ENCODE measurements around the gene SLC36A4.

Gene SLC36A4

DNA sequence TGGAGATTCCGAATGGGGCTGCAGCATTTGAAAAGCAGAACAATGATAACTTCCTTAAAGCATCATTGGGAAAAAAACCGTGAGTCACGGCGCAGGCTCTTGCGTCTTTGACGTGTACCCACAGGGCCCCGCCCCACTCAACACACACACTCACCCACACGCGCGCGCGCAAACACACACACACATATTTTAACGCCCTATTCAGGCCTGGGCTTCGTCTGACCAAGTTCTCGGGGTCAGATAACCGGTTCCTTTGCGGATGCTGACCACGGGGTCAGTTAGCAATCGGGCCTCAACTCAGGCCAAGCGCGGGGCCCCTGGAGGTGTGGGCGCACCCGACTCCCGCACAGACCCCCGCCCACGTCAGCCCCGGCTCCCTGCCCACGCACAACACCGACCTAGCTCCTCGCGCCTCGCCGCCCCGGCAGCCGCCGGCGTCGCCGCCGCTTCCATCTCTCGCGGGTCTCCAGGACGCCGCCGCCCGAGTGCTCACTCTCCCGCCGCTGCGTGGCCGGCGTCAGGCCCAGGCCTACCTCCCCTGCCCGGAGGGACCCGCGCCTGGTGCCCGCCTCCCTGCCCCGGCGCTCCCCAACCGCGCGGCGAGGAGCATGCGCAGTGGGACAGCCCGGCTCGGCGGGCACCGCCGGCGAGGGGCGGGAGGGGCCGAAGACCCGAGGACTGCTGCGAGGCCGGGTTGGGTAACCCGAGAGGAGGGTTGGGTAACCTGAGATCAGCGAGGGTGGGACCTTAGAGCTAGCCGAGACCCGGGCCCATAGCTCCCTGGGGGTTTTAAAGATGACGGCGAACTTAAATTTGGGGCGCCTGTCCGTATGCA lies at the start of gene SLC36A4:
Gene SLC36A4 (minus strand): TSS at position 612 of the 835 bp plus-strand sequence. CDS start 159 bp downstream, at position 453.
- TF ChIP-seq CEBPB (IDR thresholded peaks at IDR 0.05), result 0 out of 2 replicates have a peak, but pooled peaks have one; percentile 22
- TF ChIP-seq EGR1 (IDR thresholded peaks at IDR 0.05), result peak; percentile 83
- TF ChIP-seq, protein P1, sequence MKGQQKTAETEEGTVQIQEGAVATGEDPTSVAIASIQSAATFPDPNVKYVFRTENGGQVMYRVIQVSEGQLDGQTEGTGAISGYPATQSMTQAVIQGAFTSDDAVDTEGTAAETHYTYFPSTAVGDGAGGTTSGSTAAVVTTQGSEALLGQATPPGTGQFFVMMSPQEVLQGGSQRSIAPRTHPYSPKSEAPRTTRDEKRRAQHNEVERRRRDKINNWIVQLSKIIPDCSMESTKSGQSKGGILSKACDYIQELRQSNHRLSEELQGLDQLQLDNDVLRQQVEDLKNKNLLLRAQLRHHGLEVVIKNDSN (IDR thresholded peaks at IDR 0.05), result no peak
- peak; percentile 70 for TF ChIP-seq CREB1 (IDR thresholded peaks at IDR 0.05; ENCODE audit: low read depth)
- no peak; the same call in 1 of the 2 replicates for TF ChIP-seq ZBTB7A (IDR thresholded peaks at IDR 0.05; ENCODE audit: low read depth)
- 0 out of 2 replicates have a peak, but pooled peaks have one; percentile 55 for TF ChIP-seq TAF1 (IDR thresholded peaks at IDR 0.05; ENCODE audit: low read depth)
- TF ChIP-seq, protein P2, sequence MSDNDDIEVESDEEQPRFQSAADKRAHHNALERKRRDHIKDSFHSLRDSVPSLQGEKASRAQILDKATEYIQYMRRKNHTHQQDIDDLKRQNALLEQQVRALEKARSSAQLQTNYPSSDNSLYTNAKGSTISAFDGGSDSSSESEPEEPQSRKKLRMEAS (IDR thresholded peaks at IDR 0.05), result peak; percentile 79

DNA sequence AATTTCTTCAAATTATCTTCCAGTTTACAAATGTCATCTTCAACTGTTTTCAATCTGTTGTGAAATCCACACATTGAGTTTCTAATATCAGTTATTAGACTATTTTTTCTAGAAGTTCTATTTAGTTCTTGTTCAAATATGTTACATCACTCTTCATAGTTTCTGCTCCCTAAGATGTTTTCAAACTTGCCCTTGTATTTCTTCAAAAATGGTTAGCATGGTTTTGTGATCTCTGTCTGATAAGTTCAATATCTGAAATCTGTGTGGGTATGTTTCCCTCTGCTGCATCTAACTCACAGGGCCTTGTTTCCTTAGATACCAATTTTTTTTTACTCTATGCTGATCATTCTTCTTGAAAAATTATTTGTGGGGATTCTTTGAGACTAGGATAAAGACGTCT lies 46.2 kb upstream of the SLC36A4 start:
- TF ChIP-seq EP300 (IDR thresholded peaks at IDR 0.05; ENCODE audit: borderline replicate concordance), result no peak
- TF ChIP-seq CEBPB (IDR thresholded peaks at IDR 0.05), result no peak
- TF ChIP-seq EGR1 (IDR thresholded peaks at IDR 0.05), result no peak
- TF ChIP-seq, protein P1 (IDR thresholded peaks at IDR 0.05), result no peak
- TF ChIP-seq, protein P3, sequence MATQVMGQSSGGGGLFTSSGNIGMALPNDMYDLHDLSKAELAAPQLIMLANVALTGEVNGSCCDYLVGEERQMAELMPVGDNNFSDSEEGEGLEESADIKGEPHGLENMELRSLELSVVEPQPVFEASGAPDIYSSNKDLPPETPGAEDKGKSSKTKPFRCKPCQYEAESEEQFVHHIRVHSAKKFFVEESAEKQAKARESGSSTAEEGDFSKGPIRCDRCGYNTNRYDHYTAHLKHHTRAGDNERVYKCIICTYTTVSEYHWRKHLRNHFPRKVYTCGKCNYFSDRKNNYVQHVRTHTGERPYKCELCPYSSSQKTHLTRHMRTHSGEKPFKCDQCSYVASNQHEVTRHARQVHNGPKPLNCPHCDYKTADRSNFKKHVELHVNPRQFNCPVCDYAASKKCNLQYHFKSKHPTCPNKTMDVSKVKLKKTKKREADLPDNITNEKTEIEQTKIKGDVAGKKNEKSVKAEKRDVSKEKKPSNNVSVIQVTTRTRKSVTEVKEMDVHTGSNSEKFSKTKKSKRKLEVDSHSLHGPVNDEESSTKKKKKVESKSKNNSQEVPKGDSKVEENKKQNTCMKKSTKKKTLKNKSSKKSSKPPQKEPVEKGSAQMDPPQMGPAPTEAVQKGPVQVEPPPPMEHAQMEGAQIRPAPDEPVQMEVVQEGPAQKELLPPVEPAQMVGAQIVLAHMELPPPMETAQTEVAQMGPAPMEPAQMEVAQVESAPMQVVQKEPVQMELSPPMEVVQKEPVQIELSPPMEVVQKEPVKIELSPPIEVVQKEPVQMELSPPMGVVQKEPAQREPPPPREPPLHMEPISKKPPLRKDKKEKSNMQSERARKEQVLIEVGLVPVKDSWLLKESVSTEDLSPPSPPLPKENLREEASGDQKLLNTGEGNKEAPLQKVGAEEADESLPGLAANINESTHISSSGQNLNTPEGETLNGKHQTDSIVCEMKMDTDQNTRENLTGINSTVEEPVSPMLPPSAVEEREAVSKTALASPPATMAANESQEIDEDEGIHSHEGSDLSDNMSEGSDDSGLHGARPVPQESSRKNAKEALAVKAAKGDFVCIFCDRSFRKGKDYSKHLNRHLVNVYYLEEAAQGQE (IDR thresholded peaks at IDR 0.05; ENCODE audit: low read depth), result no peak
- TF ChIP-seq CREB1 (IDR thresholded peaks at IDR 0.05; ENCODE audit: low read depth), result no peak
- no peak for TF ChIP-seq ZBTB7A (IDR thresholded peaks at IDR 0.05; ENCODE audit: low read depth)
- TF ChIP-seq TEAD4 (IDR thresholded peaks at IDR 0.05), result no peak
- no peak for TF ChIP-seq TCF12 (IDR thresholded peaks at IDR 0.05; ENCODE audit: low read depth)
- TF ChIP-seq, protein P2 (IDR thresholded peaks at IDR 0.05), result no peak
- TF ChIP-seq NFIC (IDR thresholded peaks at IDR 0.05), result no peak
- no peak for TF ChIP-seq TAF1 (IDR thresholded peaks at IDR 0.05; ENCODE audit: low read depth)
- TF ChIP-seq YY1 (IDR thresholded peaks at IDR 0.05; ENCODE audit: low read depth), result no peak

DNA sequence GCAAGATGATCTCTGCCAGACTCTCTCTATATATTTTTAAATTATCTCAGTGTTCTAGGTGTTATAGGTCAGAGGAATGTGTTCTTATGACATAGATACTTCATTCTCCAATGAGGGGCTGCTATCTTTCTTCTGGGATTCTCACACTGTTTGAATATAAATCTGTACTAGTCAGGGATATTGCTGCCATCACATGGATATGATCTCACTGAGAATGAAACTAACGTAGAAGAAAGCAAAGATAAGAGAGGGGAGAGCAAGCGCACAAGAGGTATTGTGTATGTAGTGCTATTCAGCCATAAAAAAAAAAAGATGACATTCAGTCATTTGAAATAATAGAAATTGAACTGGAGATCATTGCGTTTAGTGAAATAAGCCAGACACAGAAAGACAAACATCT lies 42.2 kb upstream of the SLC36A4 start:
- TF ChIP-seq ZBTB7A (IDR thresholded peaks at IDR 0.05; ENCODE audit: low read depth), result no peak
- no peak for TF ChIP-seq RAD21 (IDR thresholded peaks at IDR 0.05; ENCODE audit: low read depth)
- TF ChIP-seq EP300 (IDR thresholded peaks at IDR 0.05; ENCODE audit: borderline replicate concordance), result no peak
- TF ChIP-seq, protein P2 (IDR thresholded peaks at IDR 0.05), result no peak
- no peak for TF ChIP-seq CEBPB (IDR thresholded peaks at IDR 0.05)
- TF ChIP-seq FOXM1 (IDR thresholded peaks at IDR 0.05; ENCODE audit: borderline replicate concordance, low read depth), result no peak
- no peak for TF ChIP-seq NFIC (IDR thresholded peaks at IDR 0.05)
- TF ChIP-seq EGR1 (IDR thresholded peaks at IDR 0.05), result no peak
- no peak for TF ChIP-seq YY1 (IDR thresholded peaks at IDR 0.05; ENCODE audit: low read depth)
- TF ChIP-seq, protein P3 (IDR thresholded peaks at IDR 0.05; ENCODE audit: low read depth), result no peak

DNA sequence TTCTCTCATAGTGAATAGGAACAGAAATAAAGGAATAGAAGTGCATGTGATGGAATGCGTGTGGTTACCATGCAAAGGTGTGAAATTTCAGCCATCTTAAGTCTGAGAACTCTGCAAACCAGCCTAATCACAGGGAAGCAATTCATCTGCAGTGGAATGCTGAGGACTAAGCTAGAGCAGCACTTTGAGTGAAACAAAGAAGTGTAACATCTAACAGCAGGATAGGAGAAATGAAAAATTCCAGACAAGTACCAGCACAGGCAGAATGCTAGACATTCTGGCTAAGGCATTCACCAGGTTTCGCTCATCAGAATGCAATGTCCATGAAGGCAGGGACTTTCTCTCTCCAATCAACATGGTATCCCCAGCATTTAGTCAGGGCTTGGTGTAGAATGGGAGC lies 41.2 kb upstream of the SLC36A4 start:
- TF ChIP-seq CEBPB (IDR thresholded peaks at IDR 0.05), result no peak

DNA sequence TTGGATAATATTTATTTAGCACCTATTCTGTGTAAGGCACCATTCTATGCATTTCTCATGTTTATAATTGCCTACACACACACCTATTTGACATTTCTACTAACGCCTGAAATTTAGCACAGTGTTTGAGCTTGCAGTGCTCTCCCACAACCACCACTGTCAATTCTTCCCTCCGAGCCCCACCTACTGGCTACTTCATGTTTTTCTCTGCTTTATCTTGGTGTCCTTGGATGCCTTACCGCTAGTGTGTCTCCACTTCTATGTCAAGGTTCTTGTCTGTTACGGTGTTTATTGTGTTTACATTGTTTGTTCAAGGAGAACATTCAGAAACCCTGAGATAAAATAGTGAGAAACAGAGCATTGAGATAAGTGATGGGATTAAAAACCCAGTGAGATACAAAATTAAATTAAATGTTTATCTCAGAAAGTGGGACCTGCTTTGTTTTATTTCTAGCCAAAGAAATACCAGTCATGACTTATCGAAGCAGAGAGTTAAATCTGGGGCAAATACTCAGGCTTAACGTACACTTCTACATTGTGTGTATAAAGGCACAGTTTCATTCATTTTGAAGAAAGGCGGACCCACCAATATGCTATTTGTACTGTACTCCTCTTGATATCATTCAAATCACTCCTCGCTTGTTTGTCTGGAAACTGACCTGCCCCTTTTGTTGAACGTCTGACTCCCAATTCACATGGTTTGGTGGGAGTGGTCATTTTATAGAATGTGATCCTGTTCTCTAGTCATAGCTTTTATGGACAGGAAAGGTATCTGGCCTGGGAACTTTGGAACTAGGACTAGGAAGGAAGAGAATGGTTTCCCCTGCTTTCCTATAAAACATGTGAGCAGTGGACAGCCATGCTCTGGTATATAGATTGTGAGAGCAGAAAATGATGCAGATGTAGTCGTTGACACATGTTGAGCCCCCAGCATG lies 39.2 kb upstream of the SLC36A4 start:
- TF ChIP-seq RAD21 (IDR thresholded peaks at IDR 0.05; ENCODE audit: low read depth) (peak; percentile 31; the same call in 1 of the 2 replicates), CEBPB (IDR thresholded peaks at IDR 0.05) (no peak)

All from Ishikawa (cell line).